SK-N-SH treated with all-trans-retinoic acid at 6 μM for 48 hours (cell line): ENCODE measurements around the gene MAN1A1.

Source experiments
- ATAC-seq: fragments of 200-7000 bp; cut with Tn5 transposase; 3 replicates; pipeline ENCODE4 v1.9.1; 2020; ENCODE audit warnings: mild to moderate bottlenecking, moderate library complexity
- ARNTL ChIP-seq: fragments of 450-650 bp; formaldehyde crosslinking; IDR thresholded peaks from 2 replicates; pipeline ENCODE4 v1.5.0; 2020; ENCODE audit warnings: low read depth, mild to moderate bottlenecking, moderate library complexity, borderline replicate concordance
- BACH2 ChIP-seq: fragments of 250-450 bp; sonication (Bioruptor Pico); IDR thresholded peaks from 2 replicates; pipeline ENCODE4 v1.9.0; 2021; ENCODE audit warnings: mild to moderate bottlenecking, borderline replicate concordance
- CREB5 ChIP-seq: fragments of 250-450 bp; sonication (Bioruptor Pico); IDR thresholded peaks from 2 replicates; pipeline ENCODE4 v1.5.1; 2020; ENCODE audit warnings: low read depth, mild to moderate bottlenecking, moderate library complexity
- CSDC2 ChIP-seq: fragments of 250-450 bp; sonication (Bioruptor Pico); IDR thresholded peaks from 2 replicates; pipeline ENCODE4 v1.5.0; 2020; ENCODE audit warnings: mild to moderate bottlenecking, moderate library complexity
- ESRRG ChIP-seq: fragments of 250-450 bp; sonication (Bioruptor Pico); IDR thresholded peaks from 2 replicates; pipeline ENCODE4 v1.6.1; 2021; ENCODE audit warnings: mild to moderate bottlenecking
- ISL1 ChIP-seq: fragments of 250-450 bp; sonication (Bioruptor Pico); IDR thresholded peaks from 2 replicates; pipeline ENCODE4 v2.1.2; 2022; ENCODE audit warnings: mild to moderate bottlenecking, moderate library complexity
- OSR1 ChIP-seq: fragments of 250-450 bp; sonication (Bioruptor Pico); IDR thresholded peaks from 2 replicates; pipeline ENCODE4 v1.8.0; 2022; ENCODE audit warnings: moderate library complexity, mild to moderate bottlenecking, inconsistent platforms
- POU6F1 ChIP-seq: fragments of 250-450 bp; sonication (Bioruptor Pico); IDR thresholded peaks from 2 replicates; pipeline ENCODE4 v1.8.0; 2021; ENCODE audit warnings: low read depth, mild to moderate bottlenecking, moderate library complexity, borderline replicate concordance
- PPARA ChIP-seq: fragments of 250-450 bp; sonication (Bioruptor Pico); IDR thresholded peaks from 2 replicates; pipeline ENCODE4 v1.5.0; 2020; ENCODE audit warnings: mild to moderate bottlenecking, borderline replicate concordance
- RARB ChIP-seq: fragments of 250-450 bp; sonication (Bioruptor Pico); IDR thresholded peaks from 2 replicates; pipeline ENCODE4 v1.8.0; 2021; ENCODE audit warnings: mild to moderate bottlenecking, moderate library complexity
- SNAI2 ChIP-seq: fragments of 250-450 bp; sonication (Bioruptor Pico); IDR thresholded peaks from 2 replicates; pipeline ENCODE4 v1.5.0; 2020; ENCODE audit warnings: mild to moderate bottlenecking, moderate library complexity
- TCF4 ChIP-seq: fragments of 250-450 bp; sonication (Bioruptor Pico); IDR thresholded peaks from 2 replicates; pipeline ENCODE4 v1.8.0; 2021; ENCODE audit warnings: mild to moderate bottlenecking, moderate library complexity, borderline replicate concordance
- TOX ChIP-seq: fragments of 250-450 bp; sonication (Bioruptor Pico); IDR thresholded peaks from 2 replicates; pipeline ENCODE4 v1.8.0; 2021; ENCODE audit warnings: mild to moderate bottlenecking, moderate library complexity, borderline replicate concordance
- TSHZ2 ChIP-seq: fragments of 250-450 bp; sonication (Bioruptor Pico); IDR thresholded peaks from 2 replicates; pipeline ENCODE4 v1.5.0; 2020; ENCODE audit warnings: mild to moderate bottlenecking, moderate library complexity
- ZFP3 ChIP-seq: fragments of 250-450 bp; sonication (Bioruptor Pico); IDR thresholded peaks from 2 replicates; pipeline ENCODE4 v1.5.0; 2020; ENCODE audit warnings: mild to moderate bottlenecking, moderate library complexity
- ZFP30 ChIP-seq: fragments of 450-650 bp; formaldehyde crosslinking; IDR thresholded peaks from 2 replicates; pipeline ENCODE4 v1.5.0; 2022; ENCODE audit warnings: mild to moderate bottlenecking, moderate library complexity
- ZNF565 ChIP-seq: fragments of 450-650 bp; formaldehyde crosslinking; conservative IDR thresholded peaks from 2 replicates; pipeline ENCODE4 v1.5.0; 2020; ENCODE audit warnings: low read depth, mild to moderate bottlenecking, moderate library complexity
- ZNF70 ChIP-seq: fragments of 450-650 bp; formaldehyde crosslinking; IDR thresholded peaks from 2 replicates; pipeline ENCODE4 v1.5.0; 2020; ENCODE audit warnings: mild to moderate bottlenecking, moderate library complexity
- ZNF8 ChIP-seq: fragments of 450-650 bp; formaldehyde crosslinking; IDR thresholded peaks from 2 replicates; pipeline ENCODE4 v1.5.0; 2020; ENCODE audit warnings: mild to moderate bottlenecking, moderate library complexity
- TF ChIP-seq, protein P1 (sequence below): fragments of 250-450 bp; sonication (Bioruptor Pico); IDR thresholded peaks from 2 replicates; pipeline ENCODE4 v1.8.0; 2020; ENCODE audit warnings: mild to moderate bottlenecking, moderate library complexity, borderline replicate concordance
- TF ChIP-seq, protein P2 (sequence below): fragments of 250-450 bp; sonication (Bioruptor Pico); IDR thresholded peaks from 2 replicates; pipeline ENCODE4 v1.5.1; 2021; ENCODE audit warnings: mild to moderate bottlenecking, moderate library complexity

Gene MAN1A1

GRCh38 chr6:119333063-119333609 lies 16.4 kb downstream of the MAN1A1 start:
- no peak for ATAC-seq
- TF ChIP-seq TCF4 (CRISPR knock-in tag) (no peak), PPARA (CRISPR knock-in tag) (no peak), SNAI2 (CRISPR knock-in tag) (no peak), ESRRG (no peak), ZFP3 (CRISPR knock-in tag) (no peak), ARNTL (no peak), TOX (CRISPR knock-in tag) (no peak), ZFP30 (CRISPR knock-in tag) (no peak), ZNF70 (CRISPR knock-in tag) (no peak), ISL1 (CRISPR knock-in tag) (no peak), ZNF565 (CRISPR knock-in tag) (no peak), POU6F1 (CRISPR knock-in tag) (no peak), OSR1 (CRISPR knock-in tag) (no peak), CREB5 (no peak), BACH2 (CRISPR knock-in tag) (no peak), CSDC2 (CRISPR knock-in tag) (no peak)
- TF ChIP-seq, protein P1, sequence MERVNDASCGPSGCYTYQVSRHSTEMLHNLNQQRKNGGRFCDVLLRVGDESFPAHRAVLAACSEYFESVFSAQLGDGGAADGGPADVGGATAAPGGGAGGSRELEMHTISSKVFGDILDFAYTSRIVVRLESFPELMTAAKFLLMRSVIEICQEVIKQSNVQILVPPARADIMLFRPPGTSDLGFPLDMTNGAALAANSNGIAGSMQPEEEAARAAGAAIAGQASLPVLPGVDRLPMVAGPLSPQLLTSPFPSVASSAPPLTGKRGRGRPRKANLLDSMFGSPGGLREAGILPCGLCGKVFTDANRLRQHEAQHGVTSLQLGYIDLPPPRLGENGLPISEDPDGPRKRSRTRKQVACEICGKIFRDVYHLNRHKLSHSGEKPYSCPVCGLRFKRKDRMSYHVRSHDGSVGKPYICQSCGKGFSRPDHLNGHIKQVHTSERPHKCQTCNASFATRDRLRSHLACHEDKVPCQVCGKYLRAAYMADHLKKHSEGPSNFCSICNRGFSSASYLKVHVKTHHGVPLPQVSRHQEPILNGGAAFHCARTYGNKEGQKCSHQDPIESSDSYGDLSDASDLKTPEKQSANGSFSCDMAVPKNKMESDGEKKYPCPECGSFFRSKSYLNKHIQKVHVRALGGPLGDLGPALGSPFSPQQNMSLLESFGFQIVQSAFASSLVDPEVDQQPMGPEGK (CRISPR knock-in tag), result no peak
- TF ChIP-seq, protein P2, sequence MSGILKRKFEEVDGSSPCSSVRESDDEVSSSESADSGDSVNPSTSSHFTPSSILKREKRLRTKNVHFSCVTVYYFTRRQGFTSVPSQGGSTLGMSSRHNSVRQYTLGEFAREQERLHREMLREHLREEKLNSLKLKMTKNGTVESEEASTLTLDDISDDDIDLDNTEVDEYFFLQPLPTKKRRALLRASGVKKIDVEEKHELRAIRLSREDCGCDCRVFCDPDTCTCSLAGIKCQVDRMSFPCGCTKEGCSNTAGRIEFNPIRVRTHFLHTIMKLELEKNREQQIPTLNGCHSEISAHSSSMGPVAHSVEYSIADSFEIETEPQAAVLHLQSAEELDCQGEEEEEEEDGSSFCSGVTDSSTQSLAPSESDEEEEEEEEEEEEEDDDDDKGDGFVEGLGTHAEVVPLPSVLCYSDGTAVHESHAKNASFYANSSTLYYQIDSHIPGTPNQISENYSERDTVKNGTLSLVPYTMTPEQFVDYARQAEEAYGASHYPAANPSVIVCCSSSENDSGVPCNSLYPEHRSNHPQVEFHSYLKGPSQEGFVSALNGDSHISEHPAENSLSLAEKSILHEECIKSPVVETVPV (CRISPR knock-in tag), result no peak

DNA sequence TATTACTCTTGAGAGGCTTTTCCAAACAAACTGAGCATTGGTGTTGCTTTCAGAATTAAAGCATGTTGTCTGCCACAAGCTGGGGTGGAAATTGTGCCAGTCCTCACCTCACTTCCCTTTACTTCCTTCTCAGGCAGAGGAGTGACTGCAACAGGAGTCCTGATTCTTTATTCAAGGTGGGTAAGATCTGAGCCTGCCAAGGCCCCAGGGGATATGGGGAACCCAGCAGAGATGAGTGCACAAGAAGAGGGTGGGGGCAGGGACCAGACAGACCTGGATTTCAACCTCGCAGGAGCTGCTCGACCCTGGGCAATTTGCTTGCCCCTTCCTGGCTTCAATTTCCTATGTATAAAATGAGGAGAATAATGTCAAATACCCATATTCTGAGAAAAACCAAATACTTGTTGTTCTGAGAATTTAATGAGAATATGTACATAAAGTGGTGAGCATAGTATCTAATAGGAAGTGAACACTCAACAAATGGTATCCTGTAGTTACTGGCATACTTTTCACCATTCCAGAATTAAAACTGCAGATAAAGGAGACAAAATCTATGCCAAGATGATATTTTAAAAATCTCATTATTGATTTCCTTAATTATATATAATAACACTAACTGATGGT lies 17.8 kb downstream of the MAN1A1 start:
- no peak for ATAC-seq
- TF ChIP-seq TSHZ2 (CRISPR knock-in tag) (no peak), ZFP30 (CRISPR knock-in tag) (no peak), ZFP3 (CRISPR knock-in tag) (no peak), POU6F1 (CRISPR knock-in tag) (no peak), ISL1 (CRISPR knock-in tag) (no peak), ZNF8 (CRISPR knock-in tag) (no peak), RARB (CRISPR knock-in tag) (no peak), ESRRG (no peak)
- TF ChIP-seq, protein P1 (CRISPR knock-in tag), result no peak
- TF ChIP-seq, protein P2 (CRISPR knock-in tag), result no peak
